Stimulated activated memory B cell treated with anti-CD40 and anti-IgM and Interleukin-4, amounts not matched to agents 10 μg/mL and 1 μg/mL and 100 μg/mL, for 72 hours (primary cell): ENCODE data around the gene KRTAP9-9.
"Not testable (repeated sequence)": the region's sequence is repeated elsewhere in the genome, so short reads cannot be mapped to it uniquely, and the experiment has no call there.

Experiments used
- ATAC-seq: fragments of 150-1000 bp; cut with Tn5 transposase; 2 replicates; pipeline ENCODE4 v1.10.0; 2021
- H3K27ac Mint-ChIP-seq: one replicate; pipeline ENCODE4 v1.8.0; 2022; ENCODE audit warnings: mild to moderate bottlenecking, mixed read lengths
- H3K27me3 Mint-ChIP-seq: one replicate; pipeline ENCODE4 v1.8.0; 2022; ENCODE audit warnings: mixed read lengths
- H3K36me3 Mint-ChIP-seq: one replicate; pipeline ENCODE4 v1.8.0; 2022; ENCODE audit warnings: mixed read lengths
- H3K4me1 Mint-ChIP-seq: one replicate; pipeline ENCODE4 v1.8.0; 2022; ENCODE audit warnings: mixed read lengths
- H3K4me3 Mint-ChIP-seq: one replicate; pipeline ENCODE4 v1.8.0; 2022; ENCODE audit warnings: mild to moderate bottlenecking, moderate library complexity, mixed read lengths
- H3K9me3 Mint-ChIP-seq: one replicate; pipeline ENCODE4 v1.8.0; 2022; ENCODE audit warnings: mixed read lengths

KRTAP9-9 gene

DNA sequence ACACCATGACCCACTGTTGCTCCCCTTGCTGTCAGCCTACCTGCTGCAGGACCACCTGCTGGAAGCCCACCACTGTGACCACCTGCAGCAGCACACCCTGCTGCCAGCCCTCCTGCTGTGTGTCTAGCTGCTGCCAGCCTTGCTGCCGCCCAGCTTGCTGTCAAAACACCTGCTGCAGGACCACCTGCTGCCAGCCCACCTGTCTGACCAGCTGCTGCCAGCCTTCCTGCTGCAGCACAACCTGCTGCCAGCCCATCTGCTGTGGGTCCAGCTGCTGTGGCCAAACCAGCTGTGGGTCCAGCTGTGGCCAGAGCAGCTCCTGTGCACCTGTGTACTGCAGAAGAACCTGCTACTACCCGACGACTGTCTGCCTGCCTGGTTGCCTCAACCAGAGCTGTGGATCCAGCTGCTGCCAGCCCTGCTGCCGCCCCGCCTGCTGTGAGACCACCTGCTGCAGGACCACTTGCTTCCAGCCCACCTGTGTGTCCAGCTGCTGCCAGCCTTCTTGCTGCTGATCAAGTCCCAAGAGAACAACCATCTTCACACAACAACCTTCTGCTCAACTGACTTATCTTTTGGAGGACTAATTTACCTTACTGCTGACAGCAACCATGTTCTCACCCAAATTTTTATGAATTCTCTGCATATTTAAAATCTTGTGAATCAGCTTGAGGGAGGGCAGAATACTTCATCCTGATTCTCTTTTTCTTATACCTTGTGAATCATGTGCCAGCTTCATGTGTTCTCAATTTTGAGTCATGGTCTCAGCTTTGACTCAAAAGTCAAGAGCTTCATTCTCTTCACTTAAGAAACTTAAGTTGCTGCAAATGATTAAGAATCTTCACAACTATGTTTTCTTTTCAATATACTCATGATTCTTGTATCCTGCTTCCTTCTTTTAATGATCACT is at the start of gene KRTAP9-9:
Gene KRTAP9-9 (plus strand): TSS at position 4 of the 910 bp plus-strand sequence.
- not testable (repeated sequence) for H3K4me3 Mint-ChIP-seq, H3K4me1 Mint-ChIP-seq, ATAC-seq, H3K36me3 Mint-ChIP-seq, H3K9me3 Mint-ChIP-seq, H3K27ac Mint-ChIP-seq
- H3K27me3 Mint-ChIP-seq: peaks cover 62% of the 10 kb centered on the region

DNA sequence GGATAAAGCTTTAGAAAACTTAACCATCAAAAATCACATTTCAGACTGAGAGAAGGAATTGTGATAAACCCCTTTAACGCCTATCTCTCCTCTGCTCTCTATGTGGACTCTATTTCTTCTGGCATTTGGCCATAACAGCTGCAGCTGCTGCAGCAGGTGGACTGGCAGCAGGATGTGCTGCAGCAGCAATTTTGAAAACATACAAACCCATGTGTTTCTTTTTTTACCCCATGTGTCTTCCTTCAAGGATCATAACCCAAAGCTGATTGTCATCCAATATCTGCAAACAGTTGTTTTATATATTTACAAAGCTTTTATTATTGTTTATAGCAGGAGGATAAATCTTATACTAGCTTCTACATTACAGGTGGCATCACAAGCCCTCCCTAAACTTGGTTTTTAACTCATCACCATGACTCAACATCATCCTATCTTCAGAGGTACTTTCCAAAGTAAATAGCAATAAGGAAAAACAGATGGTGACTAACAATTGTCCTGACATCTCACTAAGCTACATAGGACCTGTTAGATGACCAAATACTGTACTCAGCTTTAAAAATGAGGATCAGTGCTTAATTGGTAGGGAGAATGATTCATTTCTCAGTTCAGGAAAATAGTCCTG is 43.2 kb upstream of the KRTAP9-9 start:
- no peak for ATAC-seq
- Mint-ChIP-seq H3K4me1 (peaks cover 12% of the 10 kb centered on the region), H3K27me3 (peaks cover 84% of the 10 kb centered on the region), H3K9me3 (no peaks in the 10 kb centered on the region), H3K36me3 (no peaks in the 10 kb centered on the region), H3K27ac (no peak overlapping the region), H3K4me3 (no peak overlapping the region)

DNA sequence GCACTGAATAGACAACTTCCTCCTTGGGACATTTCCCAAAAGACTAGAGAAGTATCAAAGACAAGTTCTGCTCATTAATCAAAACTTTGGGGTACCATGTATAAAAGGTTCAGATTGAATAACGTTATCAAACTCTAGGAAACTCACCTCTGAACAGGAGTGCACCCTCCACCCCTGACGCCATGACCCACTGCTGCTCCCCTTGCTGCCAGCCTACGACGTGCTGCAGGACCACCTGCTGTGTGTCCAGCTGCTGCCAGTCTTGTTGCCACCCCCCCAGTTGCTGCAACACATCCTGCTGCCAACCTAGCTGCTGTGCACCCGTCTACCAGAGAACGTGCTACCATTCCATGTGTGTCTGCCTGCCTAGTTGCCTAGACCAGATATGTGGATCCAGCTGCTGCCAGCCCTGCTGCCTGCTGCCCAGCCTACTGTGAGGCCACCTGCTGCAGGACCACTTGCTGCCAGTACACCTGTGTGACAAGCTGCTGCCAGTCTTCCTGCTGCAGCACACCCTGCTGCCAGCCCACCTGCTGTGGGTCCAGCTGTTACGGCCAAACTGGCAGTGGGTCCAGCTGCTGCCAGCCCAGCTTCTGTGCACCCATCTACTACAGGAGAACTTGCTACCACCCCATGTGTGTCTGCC is 42.5 kb upstream of the KRTAP9-9 start:
- no peak overlapping the region for H3K27ac Mint-ChIP-seq

DNA sequence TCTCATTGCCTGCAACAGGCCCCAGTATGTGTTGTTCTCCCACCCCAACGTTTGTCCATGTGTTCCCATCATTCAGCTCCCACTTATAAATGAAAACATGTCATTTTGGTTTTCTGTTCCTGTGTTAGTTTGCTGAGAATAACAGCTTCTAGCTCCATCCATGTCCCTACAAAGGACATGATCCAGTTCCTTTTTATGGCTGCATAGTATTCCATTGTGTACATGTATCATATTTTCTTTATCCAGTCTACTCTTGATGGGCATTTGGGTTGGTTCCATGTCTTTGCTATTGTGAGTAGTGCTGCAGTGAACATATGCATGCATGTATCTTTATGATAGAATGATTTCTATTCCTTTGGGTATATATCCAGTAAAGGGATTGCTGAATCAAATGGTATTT is 39.5 kb upstream of the KRTAP9-9 start:
- Mint-ChIP-seq H3K4me3 (no peak overlapping the region), H3K27me3 (peaks cover 88% of the 10 kb centered on the region), H3K36me3 (peaks cover 5% of the 10 kb centered on the region), H3K27ac (no peak overlapping the region), H3K4me1 (peaks cover 12% of the 10 kb centered on the region), H3K9me3 (peaks cover 9% of the 10 kb centered on the region)
- ATAC-seq: no peak

More for the DNA sequence above, 42.5 kb upstream of the KRTAP9-9 start:
- peak; percentile 45 for ATAC-seq
- Mint-ChIP-seq H3K36me3 (no peaks in the 10 kb centered on the region), H3K27me3 (peaks cover 89% of the 10 kb centered on the region), H3K9me3 (no peaks in the 10 kb centered on the region), H3K4me3 (no peak overlapping the region), H3K4me1 (peaks cover 12% of the 10 kb centered on the region)

DNA sequence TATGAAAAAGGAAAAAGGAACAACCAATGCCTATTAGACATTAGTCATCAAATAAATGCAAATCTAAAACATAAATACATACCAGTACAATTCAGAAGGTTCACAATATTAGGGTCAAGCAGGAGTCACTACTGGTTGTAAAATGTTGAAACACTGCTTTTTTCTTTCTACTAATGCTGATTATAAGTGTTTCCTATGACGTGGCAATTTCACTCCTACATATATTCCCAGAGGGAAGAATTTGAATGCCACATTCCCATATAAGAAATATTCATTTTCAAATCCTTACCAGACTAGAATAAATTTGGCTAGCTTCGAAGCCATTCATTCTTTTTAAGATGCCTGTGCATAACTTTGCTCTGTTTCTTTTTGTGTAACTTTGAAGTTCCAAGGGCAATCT is 31.4 kb upstream of the KRTAP9-9 start:
- peaks cover 45% of the 10 kb centered on the region for H3K27me3 Mint-ChIP-seq
- peaks cover 9% of the 10 kb centered on the region for H3K9me3 Mint-ChIP-seq
- H3K36me3 Mint-ChIP-seq: peaks cover 5% of the 10 kb centered on the region
- no peak overlapping the region for H3K27ac Mint-ChIP-seq
- no peak for ATAC-seq
- no peak overlapping the region for H3K4me3 Mint-ChIP-seq
- H3K4me1 Mint-ChIP-seq: no peaks in the 10 kb centered on the region

DNA sequence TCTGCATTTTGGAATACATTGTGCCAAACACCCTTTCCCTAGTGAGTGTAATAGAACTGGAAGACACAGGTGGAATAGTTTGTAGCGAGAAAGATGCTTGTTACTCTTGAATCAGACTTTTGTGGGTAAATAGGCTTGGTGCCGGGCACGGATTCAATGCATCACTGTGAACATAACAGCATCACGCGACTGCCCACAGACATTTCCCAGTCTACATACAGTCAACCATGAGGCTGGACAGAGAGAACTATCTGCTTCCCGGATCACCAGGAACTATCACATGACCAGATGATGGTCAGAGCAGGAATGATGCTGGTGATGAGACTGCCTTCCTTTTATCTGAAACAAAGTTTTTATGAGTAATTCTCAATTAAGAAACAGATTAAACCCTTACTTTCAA is 29.1 kb upstream of the KRTAP9-9 start:
- H3K9me3 Mint-ChIP-seq: peaks cover 3% of the 10 kb centered on the region
- peaks cover 41% of the 10 kb centered on the region for H3K27me3 Mint-ChIP-seq
- no peak overlapping the region for H3K27ac Mint-ChIP-seq
- H3K4me3 Mint-ChIP-seq: no peak overlapping the region
- peaks cover 8% of the 10 kb centered on the region for H3K4me1 Mint-ChIP-seq
- ATAC-seq: no peak
- no peaks in the 10 kb centered on the region for H3K36me3 Mint-ChIP-seq

DNA sequence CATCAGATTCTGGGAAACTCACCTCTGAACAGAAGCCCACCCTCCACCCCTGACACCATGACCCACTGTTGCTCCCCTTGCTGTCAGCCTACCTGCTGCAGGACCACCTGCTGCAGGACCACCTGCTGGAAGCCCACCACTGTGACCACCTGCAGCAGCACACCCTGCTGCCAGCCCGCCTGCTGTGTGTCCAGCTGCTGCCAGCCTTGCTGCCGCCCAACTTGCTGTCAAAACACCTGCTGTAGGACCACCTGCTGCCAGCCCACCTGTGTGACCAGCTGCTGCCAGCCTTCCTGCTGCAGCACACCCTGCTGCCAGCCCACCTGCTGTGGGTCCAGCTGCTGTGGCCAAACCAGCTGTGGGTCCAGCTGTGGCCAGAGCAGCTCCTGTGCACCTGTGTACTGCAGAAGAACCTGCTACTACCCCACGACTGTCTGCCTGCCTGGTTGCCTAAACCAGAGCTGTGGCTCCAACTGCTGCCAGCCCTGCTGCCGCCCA is 28.5 kb upstream of the KRTAP9-9 start, which contains the start of gene KRTAP9-2:
Gene KRTAP9-2 (plus strand): TSS at position 51 of the 498 bp plus-strand sequence. CDS start 7 bp downstream, at position 58.
- not testable (repeated sequence) for H3K4me3 Mint-ChIP-seq, H3K9me3 Mint-ChIP-seq, ATAC-seq, H3K4me1 Mint-ChIP-seq, H3K36me3 Mint-ChIP-seq, H3K27ac Mint-ChIP-seq
- H3K27me3 Mint-ChIP-seq: peaks cover 40% of the 10 kb centered on the region

DNA sequence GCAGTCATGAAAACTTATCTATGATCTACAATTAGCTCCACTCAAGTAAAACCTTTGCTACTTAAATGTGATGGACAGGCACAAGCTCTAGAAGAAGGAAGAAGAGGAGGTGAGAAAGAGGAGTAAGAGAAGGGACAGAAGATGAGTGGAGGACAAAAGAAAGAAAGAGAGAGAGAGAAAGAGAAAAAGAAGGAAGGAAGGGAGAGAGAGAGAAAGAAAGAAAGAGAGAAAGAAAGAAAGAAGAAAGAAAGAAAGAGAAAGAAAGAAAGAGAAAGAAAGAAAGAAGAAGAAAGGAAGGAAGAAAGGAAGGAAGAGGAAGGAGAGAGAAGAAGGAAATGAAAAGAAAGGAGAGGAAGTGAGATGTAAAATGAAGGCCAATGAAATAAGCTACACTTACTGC is 25.1 kb upstream of the KRTAP9-9 start:
- no peak for ATAC-seq
- Mint-ChIP-seq H3K4me1 (peaks cover 8% of the 10 kb centered on the region), H3K27me3 (peaks cover 50% of the 10 kb centered on the region), H3K36me3 (no peaks in the 10 kb centered on the region), H3K27ac (no peak overlapping the region), H3K4me3 (no peak overlapping the region), H3K9me3 (peaks cover 3% of the 10 kb centered on the region)

DNA sequence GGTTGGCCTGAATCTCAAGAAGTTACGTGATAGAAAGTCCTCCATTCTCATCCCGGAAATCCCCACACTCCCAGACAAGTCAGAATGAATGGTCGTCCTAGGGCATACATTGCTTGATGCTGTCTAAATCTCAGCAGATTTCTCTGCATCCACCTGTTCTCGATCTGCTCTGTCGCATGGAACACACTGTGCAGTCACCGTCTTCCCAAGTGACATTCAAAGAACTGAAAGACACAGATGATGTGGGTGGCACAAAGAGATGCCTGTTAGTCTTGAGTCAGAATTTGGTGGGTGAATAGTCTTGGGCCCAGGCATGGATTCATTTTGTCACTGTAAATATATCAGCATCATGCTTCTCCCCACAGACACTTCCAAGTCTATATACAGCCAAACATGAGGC is 23.5 kb upstream of the KRTAP9-9 start:
- H3K4me3 Mint-ChIP-seq: no peak overlapping the region
- H3K9me3 Mint-ChIP-seq: peaks cover 3% of the 10 kb centered on the region
- no peak for ATAC-seq
- H3K27me3 Mint-ChIP-seq: peaks cover 60% of the 10 kb centered on the region
- no peaks in the 10 kb centered on the region for H3K36me3 Mint-ChIP-seq
- H3K4me1 Mint-ChIP-seq: peaks cover 8% of the 10 kb centered on the region
- H3K27ac Mint-ChIP-seq: no peak overlapping the region

DNA sequence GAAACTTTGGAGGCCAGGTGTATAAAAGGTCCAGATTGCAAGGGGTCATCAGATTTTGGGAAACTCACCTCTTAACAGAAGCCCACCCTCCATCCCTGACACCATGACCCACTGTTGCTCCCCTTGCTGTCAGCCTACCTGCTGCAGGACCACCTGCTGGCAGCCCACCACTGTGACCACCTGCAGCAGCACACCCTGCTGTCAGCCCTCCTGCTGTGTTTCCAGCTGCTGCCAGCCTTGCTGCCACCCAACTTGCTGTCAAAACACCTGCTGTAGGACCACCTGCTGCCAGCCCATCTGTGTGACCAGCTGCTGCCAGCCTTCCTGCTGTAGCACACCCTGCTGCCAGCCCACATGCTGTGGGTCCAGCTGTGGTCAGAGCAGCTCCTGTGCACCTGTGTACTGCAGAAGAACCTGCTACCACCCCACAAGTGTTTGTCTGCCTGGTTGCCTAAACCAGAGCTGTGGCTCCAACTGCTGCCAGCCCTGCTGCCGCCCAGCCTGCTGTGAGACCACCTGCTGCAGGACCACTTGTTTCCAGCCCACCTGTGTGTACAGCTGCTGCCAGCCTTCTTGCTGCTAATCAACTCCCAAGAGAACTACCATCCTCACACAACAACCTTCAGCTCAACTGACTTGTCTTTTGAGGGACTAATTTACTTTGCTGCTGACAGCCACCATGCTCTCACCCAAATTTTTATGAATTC is 22.6 kb upstream of the KRTAP9-9 start, which contains the start of gene KRTAP9-3:
Gene KRTAP9-3 (plus strand): TSS at position 51 of the 707 bp plus-strand sequence. CDS start 53 bp downstream, at position 104.
- not testable (repeated sequence) for H3K4me1 Mint-ChIP-seq, ATAC-seq, H3K9me3 Mint-ChIP-seq, H3K27ac Mint-ChIP-seq, H3K4me3 Mint-ChIP-seq, H3K36me3 Mint-ChIP-seq
- peaks cover 65% of the 10 kb centered on the region for H3K27me3 Mint-ChIP-seq

DNA sequence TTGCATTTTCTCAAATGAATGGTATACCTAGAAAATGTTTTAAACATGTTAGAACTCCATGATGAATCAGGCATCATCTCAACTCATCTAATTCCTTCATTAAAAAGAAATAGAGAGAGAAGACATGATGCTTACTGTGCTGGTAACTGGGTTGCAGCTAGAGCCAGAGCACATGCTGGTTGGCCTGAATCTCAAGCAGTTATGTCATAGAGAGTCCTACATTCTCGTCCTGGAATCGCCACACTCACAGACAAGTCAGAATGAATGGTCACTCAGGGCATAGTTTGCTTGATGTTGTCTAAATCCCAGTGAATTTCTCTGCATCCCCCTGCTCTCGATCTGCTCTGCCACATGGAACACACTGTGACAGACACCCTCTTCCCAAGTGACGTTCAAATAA is 18.1 kb upstream of the KRTAP9-9 start:
- not testable (repeated sequence) for ATAC-seq, H3K27ac Mint-ChIP-seq, H3K36me3 Mint-ChIP-seq, H3K9me3 Mint-ChIP-seq, H3K4me1 Mint-ChIP-seq, H3K4me3 Mint-ChIP-seq
- H3K27me3 Mint-ChIP-seq: peaks cover 65% of the 10 kb centered on the region

DNA sequence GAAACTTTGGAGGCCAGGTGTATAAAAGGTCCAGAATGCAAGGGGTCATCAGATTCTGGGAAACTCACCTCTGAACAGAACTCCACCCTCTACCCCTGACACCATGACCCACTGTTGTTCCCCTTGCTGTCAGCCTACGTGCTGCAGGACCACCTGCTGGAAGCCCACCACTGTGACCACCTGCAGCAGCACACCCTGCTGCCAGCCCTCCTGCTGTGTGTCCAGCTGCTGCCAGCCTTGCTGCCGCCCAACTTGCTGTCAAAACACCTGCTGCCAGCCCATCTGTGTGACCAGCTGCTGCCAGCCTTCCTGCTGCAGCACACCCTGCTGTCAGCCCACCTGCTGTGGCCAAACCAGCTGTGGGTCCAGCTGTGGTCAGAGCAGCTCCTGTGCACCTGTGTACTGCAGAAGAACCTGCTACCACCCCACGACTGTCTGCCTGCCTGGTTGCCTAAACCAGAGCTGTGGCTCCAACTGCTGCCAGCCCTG is 17.2 kb upstream of the KRTAP9-9 start, which contains the start of gene KRTAP9-8:
Gene KRTAP9-8 (plus strand): TSS at position 51 of the 489 bp plus-strand sequence. CDS start 53 bp downstream, at position 104.
- ATAC-seq, H3K4me3 Mint-ChIP-seq, H3K4me1 Mint-ChIP-seq, H3K9me3 Mint-ChIP-seq, H3K27ac Mint-ChIP-seq, H3K36me3 Mint-ChIP-seq: not testable (repeated sequence)
- peaks cover 67% of the 10 kb centered on the region for H3K27me3 Mint-ChIP-seq

DNA sequence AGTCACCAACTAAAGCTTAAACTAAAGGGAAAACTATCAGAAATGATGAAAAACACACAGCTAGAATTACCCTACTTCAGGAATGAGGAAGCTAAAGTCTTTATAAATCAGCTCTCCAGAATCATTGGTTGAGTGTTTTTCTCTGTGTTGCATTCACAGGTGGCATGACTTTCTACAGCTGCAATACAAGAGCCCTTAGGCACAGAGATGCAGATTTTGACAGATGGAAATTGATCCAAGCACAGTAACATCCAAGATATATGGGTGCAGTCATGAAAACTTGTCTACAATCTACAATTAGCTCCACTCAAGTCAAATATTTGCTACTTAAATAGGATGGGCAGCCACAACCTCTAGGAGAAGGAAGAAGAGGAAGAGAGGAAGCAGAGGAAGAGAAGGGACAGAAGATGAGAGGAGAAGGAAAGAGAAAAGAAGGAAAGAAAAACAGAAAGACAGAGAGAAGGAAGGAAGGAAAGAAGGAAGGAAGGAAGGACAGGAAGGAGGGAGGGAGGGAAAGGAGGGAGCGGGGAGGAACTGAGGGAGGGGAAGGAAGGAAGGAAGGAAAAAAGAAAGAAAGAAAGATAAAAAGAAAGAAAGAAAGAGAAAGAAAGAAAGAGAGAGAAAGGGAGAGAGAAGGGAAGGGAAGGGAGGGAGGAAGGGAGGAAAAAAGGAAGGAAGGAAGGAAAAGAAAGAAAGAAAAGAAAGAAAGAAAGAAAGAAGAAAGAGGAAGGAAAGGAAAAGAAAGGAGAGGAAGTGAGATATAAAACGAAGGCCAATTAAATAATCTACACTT is 8.0 kb upstream of the KRTAP9-9 start:
- not testable (repeated sequence) for H3K36me3 Mint-ChIP-seq, ATAC-seq, H3K9me3 Mint-ChIP-seq, H3K4me1 Mint-ChIP-seq, H3K4me3 Mint-ChIP-seq
- Mint-ChIP-seq H3K27ac (peak overlapping the region; percentile 4), H3K27me3 (peaks cover 34% of the 10 kb centered on the region)
